B cell (primary cell): Measurements from ENCODE around the gene CLCA1.

ENCODE experiments used
- CTCF ChIP-seq: fragments of 200-600 bp; IDR thresholded peaks from one replicate; pipeline ENCODE4 v1.8.0; 2022; ENCODE audit warnings: antibody characterized with exemption, mild to moderate bottlenecking
- EZH2 ChIP-seq: IDR thresholded peaks from 2 replicates; pipeline ENCODE4 v1.6.1; 2012; ENCODE audit warnings: borderline replicate concordance, low read depth, mild to moderate bottlenecking, moderate library complexity, low read length; ENCODE audit not compliant: insufficient read depth, poor library complexity, severe bottlenecking

DNA sequence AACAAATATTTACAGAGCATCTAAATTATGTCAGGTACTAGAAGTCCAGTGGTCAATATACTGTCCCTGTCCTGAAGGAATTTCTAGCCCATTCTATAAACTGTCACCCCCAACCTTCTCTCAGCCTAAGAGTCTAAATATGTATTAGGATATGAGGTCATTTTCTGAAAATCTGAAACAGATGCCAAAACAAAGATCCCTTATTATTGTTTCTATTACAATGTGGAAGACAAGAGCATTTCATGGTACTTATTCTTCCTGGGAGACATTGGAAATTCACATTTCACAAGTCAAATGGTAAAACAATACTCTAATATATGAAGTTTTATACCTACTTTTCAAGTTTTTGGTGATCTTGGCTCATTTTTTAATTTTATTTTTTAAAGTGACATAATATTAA lies 2.6 kb downstream of the CLCA1 start:
- TF ChIP-seq EZH2 (no peak), CTCF (no peak)
